Fibroblast of lung (primary cell): ENCODE data around the gene APP. TPM values are rescaled to one million over a fixed set of nuclear protein-coding genes. Genes with fewer than 3 reads are reported as not detected.

Experiments used
- DNase-seq, 2 donors: peaks; one replicate each; pipeline versions ENCODE4 v3.0.0 to v3.0.0-alpha.2; 2010; ENCODE audit warnings: low read depth in 2 of 2
- H2AFZ ChIP-seq: 2 replicates; pipeline ENCODE4 v1.5.1; 2012; ENCODE audit warnings: low read length, control low read depth, inconsistent platforms
- H3K27ac ChIP-seq: 2 replicates; pipeline ENCODE4 v1.5.1; 2011; ENCODE audit warnings: low read length, control low read depth; ENCODE audit not compliant: insufficient read depth
- H3K27me3 ChIP-seq: 2 replicates; pipeline ENCODE4 v1.5.1; 2011; ENCODE audit warnings: mild to moderate bottlenecking, low read length; ENCODE audit not compliant: control insufficient read depth, insufficient read depth
- H3K36me3 ChIP-seq: 2 replicates; pipeline ENCODE4 v1.5.1; 2011; ENCODE audit warnings: low read length; ENCODE audit not compliant: control insufficient read depth, insufficient read depth
- H3K4me1 ChIP-seq: 2 replicates; pipeline ENCODE4 v1.5.1; 2011; ENCODE audit warnings: low read length; ENCODE audit not compliant: control insufficient read depth, insufficient read depth; ENCODE audit errors: extremely low read depth
- H3K4me2 ChIP-seq: 2 replicates; pipeline ENCODE4 v1.5.1; 2011; ENCODE audit warnings: low read length, control low read depth; ENCODE audit not compliant: insufficient read depth; ENCODE audit errors: extremely low read depth
- H3K4me3 ChIP-seq, 4 experiments: fragments of 200-600 bp in 1 of 4; sonication (generic) in 1 of 4; replicated peaks in 1 of 4; 2 replicates each; pipeline ENCODE4 v1.5.1; 2011 to 2016; ENCODE audit warnings: low read length in 4 of 4, low read depth in 3 of 4, mild to moderate bottlenecking in 3 of 4, control low read depth in 2 of 4, inconsistent platforms in 1 of 4, mixed read lengths in 1 of 4; ENCODE audit not compliant: insufficient read depth in 1 of 4; ENCODE audit errors: control extremely low read depth in 1 of 4
- H3K79me2 ChIP-seq: 2 replicates; pipeline ENCODE4 v1.5.1; 2012; ENCODE audit warnings: mild to moderate bottlenecking, low read length, inconsistent platforms; ENCODE audit not compliant: control insufficient read depth, insufficient read depth
- H3K9ac ChIP-seq: 2 replicates; pipeline ENCODE4 v1.5.1; 2011; ENCODE audit warnings: mild to moderate bottlenecking, low read length, control low read depth; ENCODE audit not compliant: insufficient read depth
- H3K9me3 ChIP-seq: 2 replicates; pipeline ENCODE4 v1.5.1; 2012; ENCODE audit warnings: low read depth, low read length; ENCODE audit not compliant: control insufficient read depth, insufficient read depth
- H4K20me1 ChIP-seq: 2 replicates; pipeline ENCODE4 v1.5.1; 2011; ENCODE audit warnings: low read length; ENCODE audit not compliant: control insufficient read depth, insufficient read depth; ENCODE audit errors: extremely low read depth
- CTCF ChIP-seq, 2 donors: IDR thresholded peaks in 1 of 2; conservative IDR thresholded peaks in 1 of 2; 1 replicate in 1 of 2; 2 replicates in 1 of 2; pipeline ENCODE4 v1.5.1; 2011 to 2012; ENCODE audit warnings: low read length in 2 of 2, control low read depth in 1 of 2, inconsistent platforms in 1 of 2, low read depth in 1 of 2, mild to moderate bottlenecking in 1 of 2
- EZH2 ChIP-seq: IDR thresholded peaks from 2 replicates; pipeline ENCODE4 v1.5.1; 2012; ENCODE audit warnings: low read length, control low read depth, mild to moderate bottlenecking; ENCODE audit errors: missing control alignments
- polyA plus RNA-seq, 2 donors: library from polyadenylated mRNA; depleted of rRNA in 1 of 2; stranded (reverse) in 1 of 2; unstranded in 1 of 2; fragments of >200 nt; gene quantifications; 2 replicates each; pipeline ENCODE4 v1.2.1, GENCODE V29; 2011 to 2012; ENCODE audit warnings: missing spikeins in 1 of 2
- total RNA-seq: library from RNA; depleted of rRNA; stranded (reverse); fragments of >200 nt; gene quantifications from 2 replicates; pipeline ENCODE4 v1.2.1, GENCODE V29; 2014

The APP gene
- total and polyA plus RNA-seq, 2 donors (not counting 1 experiment from before 2014, with no cell fraction given), result 633 to 1,088 TPM

- Histone ChIP-seq H3K9ac (no peak overlapping the region), H3K9me3 (no peaks in the 10 kb centered on the region), H3K4me3 (no peak overlapping the region), H3K27me3 (no peaks in the 10 kb centered on the region), H3K4me2 (no peak overlapping the region), H4K20me1 (peaks cover 2% of the 10 kb centered on the region), H3K79me2 (peaks cover 89% of the 10 kb centered on the region), H3K4me1 (peaks cover 16% of the 10 kb centered on the region), H3K36me3 (no peaks in the 10 kb centered on the region), H3K27ac (no peak overlapping the region), H2AFZ (no peak overlapping the region)
- TF ChIP-seq CTCF (conservative IDR thresholded peaks at IDR 0.05 in 1 of 2, IDR thresholded peaks at IDR 0.05 in 1 of 2; ENCODE audit: low read depth in 1 of 2, low read length in 2 of 2) (no peak), EZH2 (no peak)
- no peak for DNase-seq
These were observed 6.3 kb downstream of the APP start for GRCh38 chr21:26164311-26164710.

GRCh38 chr21:26162081-26162480 lies 8.5 kb downstream of the APP start:
- Histone ChIP-seq H4K20me1 (peaks cover 2% of the 10 kb centered on the region), H3K27me3 (no peaks in the 10 kb centered on the region), H3K27ac (no peak overlapping the region), H2AFZ (no peak overlapping the region), H3K4me3 (no peak overlapping the region), H3K9me3 (no peaks in the 10 kb centered on the region), H3K9ac (no peak overlapping the region), H3K36me3 (no peaks in the 10 kb centered on the region), H3K4me1 (peaks cover 9% of the 10 kb centered on the region), H3K79me2 (peaks cover 88% of the 10 kb centered on the region), H3K4me2 (no peak overlapping the region)
- TF ChIP-seq EZH2, result no peak
- TF ChIP-seq CTCF (conservative IDR thresholded peaks at IDR 0.05 in 1 of 2, IDR thresholded peaks at IDR 0.05 in 1 of 2; ENCODE audit: low read depth in 1 of 2, low read length in 2 of 2), result no peak
- DNase-seq, result no peak

GRCh38 chr21:26159869-26160268 lies 10.7 kb downstream of the APP start:
- H3K27ac ChIP-seq, result no peak overlapping the region
- no peaks in the 10 kb centered on the region for H4K20me1 ChIP-seq
- H2AFZ ChIP-seq, result no peak overlapping the region
- H3K4me3 ChIP-seq, result no peak overlapping the region
- H3K79me2 ChIP-seq, result peaks cover 78% of the 10 kb centered on the region
- H3K4me1 ChIP-seq, result no peaks in the 10 kb centered on the region
- no peaks in the 10 kb centered on the region for H3K27me3 ChIP-seq
- no peaks in the 10 kb centered on the region for H3K36me3 ChIP-seq
- DNase-seq, result peak in 1 of 2 donors; percentile 31
- TF ChIP-seq CTCF (conservative IDR thresholded peaks at IDR 0.05 in 1 of 2, IDR thresholded peaks at IDR 0.05 in 1 of 2; ENCODE audit: low read depth in 1 of 2, low read length in 2 of 2) (no peak), EZH2 (no peak)
- no peak overlapping the region for H3K4me2 ChIP-seq
- no peak overlapping the region for H3K9ac ChIP-seq
- no peaks in the 10 kb centered on the region for H3K9me3 ChIP-seq
